ENCODE data around the gene MAGEF1.

MAGEF1 gene

GRCh38 chr3:184726497-184726896, 14.6 kb upstream of the MAGEF1 start:
- no peak for DNase-seq (ENCODE audit: low read depth in 2 of 2, low spot score in 1 of 2)

GRCh38 chr3:184725176-184725719, 13.4 kb upstream of the MAGEF1 start:
- no peak for DNase-seq (ENCODE audit: low read depth in 2 of 2, low spot score in 1 of 2)

- DNase-seq (ENCODE audit: low read depth in 2 of 2, low spot score in 1 of 2) = no peak
Observed at GRCh38 chr3:184724699-184725098, 12.8 kb upstream of the MAGEF1 start.

GRCh38 chr3:184719709-184720108, 7.8 kb upstream of the MAGEF1 start:
- DNase-seq (ENCODE audit: low read depth in 2 of 2, low spot score in 1 of 2) = no peak

- no peak for DNase-seq (ENCODE audit: low read depth in 2 of 2, low spot score in 1 of 2)
Observed at GRCh38 chr3:184718431-184718830, 6.6 kb upstream of the MAGEF1 start.

GRCh38 chr3:184717399-184717983, 5.6 kb upstream of the MAGEF1 start:
- no peak for DNase-seq (ENCODE audit: low read depth in 2 of 2, low spot score in 1 of 2)

- no peak for DNase-seq (ENCODE audit: low read depth in 2 of 2, low spot score in 1 of 2)
Observed at GRCh38 chr3:184716622-184717398, 4.9 kb upstream of the MAGEF1 start.

- no peak for DNase-seq (ENCODE audit: low read depth in 2 of 2, low spot score in 1 of 2)
Observed at GRCh38 chr3:184715943-184716621, 4.2 kb upstream of the MAGEF1 start.

- DNase-seq (ENCODE audit: low read depth in 2 of 2, low spot score in 1 of 2) = no peak
Observed at GRCh38 chr3:184713521-184713920, 1.7 kb upstream of the MAGEF1 start.

GRCh38 chr3:184713040-184713355, 1.1 kb upstream of the MAGEF1 start:
- no peak for DNase-seq (ENCODE audit: low read depth in 2 of 2, low spot score in 1 of 2)

GRCh38 chr3:184712248-184713039, 580 bp upstream of the MAGEF1 start:
- no peak for DNase-seq (ENCODE audit: low read depth in 2 of 2, low spot score in 1 of 2)

GRCh38 chr3:184710870-184711492, 883 bp downstream of the MAGEF1 start:
- no peak for DNase-seq (ENCODE audit: low read depth in 2 of 2, low spot score in 1 of 2)

- no peak for DNase-seq (ENCODE audit: low read depth in 2 of 2, low spot score in 1 of 2)
Observed at GRCh38 chr3:184703657-184704056, 8.2 kb downstream of the MAGEF1 start.

GRCh38 chr3:184700759-184701158, 11.1 kb downstream of the MAGEF1 start:
- DNase-seq (ENCODE audit: low read depth in 2 of 2, low spot score in 1 of 2) = no peak

GRCh38 chr3:184697845-184698244, 14.0 kb downstream of the MAGEF1 start:
- DNase-seq (ENCODE audit: low read depth in 2 of 2, low spot score in 1 of 2) = no peak

GRCh38 chr3:184696697-184697096, 15.2 kb downstream of the MAGEF1 start:
- DNase-seq (ENCODE audit: low read depth in 2 of 2, low spot score in 1 of 2) = no peak

- no peak for DNase-seq (ENCODE audit: low read depth in 2 of 2, low spot score in 1 of 2)
Observed at GRCh38 chr3:184694716-184695115, 17.1 kb downstream of the MAGEF1 start.

- DNase-seq (ENCODE audit: low read depth in 2 of 2, low spot score in 1 of 2) = no peak
Observed at GRCh38 chr3:184694133-184694665, 17.7 kb downstream of the MAGEF1 start.

- no peak for DNase-seq (ENCODE audit: low read depth in 2 of 2, low spot score in 1 of 2)
Observed at GRCh38 chr3:184693011-184693975, 18.6 kb downstream of the MAGEF1 start.
